ENCODE data around the gene FAXC.

The FAXC gene

GRCh38 chr6:99349171-99350141, at the start of gene FAXC:
TSS of gene FAXC (minus strand) at chr6:99349674. CDS start at chr6:99349372, 302 bp downstream.
- DNase-seq = no peak

DNA sequence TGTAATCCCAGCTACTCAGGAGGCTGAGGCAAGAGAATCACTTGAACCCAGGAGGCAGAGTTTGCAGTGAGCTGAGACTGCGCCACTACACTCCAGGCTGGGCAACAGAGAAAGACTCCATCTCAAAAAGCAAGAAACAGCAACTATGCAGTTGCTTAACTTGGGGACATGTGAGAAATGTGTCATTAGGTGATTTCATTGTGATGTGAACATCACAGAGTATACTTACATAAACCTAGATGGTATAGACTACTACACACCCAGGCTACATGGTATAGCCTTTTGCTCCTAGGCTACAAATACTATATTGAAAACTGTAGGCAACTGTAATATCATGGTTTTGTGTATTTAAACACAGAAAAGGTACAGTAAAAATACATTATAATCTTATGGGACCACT, 47.8 kb upstream of the FAXC start:
- DNase-seq = no peak

DNA sequence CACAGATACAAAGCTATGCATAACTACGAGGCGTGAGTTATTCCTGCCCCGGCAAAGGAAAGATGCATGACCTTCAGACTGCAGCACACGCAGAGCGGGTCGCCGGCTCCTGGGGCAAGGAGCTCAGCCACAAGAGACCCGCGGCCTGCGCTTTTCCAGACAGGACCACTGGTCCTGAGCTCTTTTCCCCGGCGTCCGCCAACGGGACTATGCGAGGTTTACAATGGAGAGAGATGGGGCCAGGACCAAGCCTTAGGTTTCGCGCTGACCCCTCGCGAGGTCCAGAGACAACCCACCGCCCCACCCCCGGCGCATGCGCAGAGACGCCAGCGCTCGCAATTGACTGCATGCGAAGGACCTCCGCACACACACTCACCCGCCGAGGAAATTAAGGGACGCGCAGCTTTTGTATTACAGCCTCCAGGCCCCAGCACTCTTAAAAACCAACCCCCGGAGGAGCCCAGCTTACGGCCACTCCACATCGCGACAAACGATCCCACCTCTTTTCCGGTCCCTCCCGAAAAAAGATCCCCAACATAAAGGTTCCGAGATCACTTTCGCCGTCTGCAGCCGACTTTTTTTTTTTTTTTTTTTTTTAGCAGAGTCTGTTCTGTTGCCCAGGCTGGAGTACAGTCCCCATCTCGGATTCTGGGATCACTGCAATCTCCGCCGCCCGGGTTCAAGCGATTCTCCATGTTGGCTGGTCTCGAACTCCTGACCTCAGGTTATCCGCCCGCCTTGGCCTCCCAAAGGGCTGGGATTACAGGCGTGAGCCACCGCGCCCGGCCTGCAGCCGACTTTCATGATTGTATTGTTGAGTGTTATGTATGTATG, 44.4 kb upstream of the FAXC start, which contains the start of gene COQ3:
TSS of gene COQ3 (minus strand) at position 498 of the 834 bp plus-strand sequence. CDS start at position 482, 16 bp downstream.
- DNase-seq = peak; percentile 65

GRCh38 chr6:99393366-99393697, 43.9 kb upstream of the FAXC start:
- DNase-seq = no peak

DNA sequence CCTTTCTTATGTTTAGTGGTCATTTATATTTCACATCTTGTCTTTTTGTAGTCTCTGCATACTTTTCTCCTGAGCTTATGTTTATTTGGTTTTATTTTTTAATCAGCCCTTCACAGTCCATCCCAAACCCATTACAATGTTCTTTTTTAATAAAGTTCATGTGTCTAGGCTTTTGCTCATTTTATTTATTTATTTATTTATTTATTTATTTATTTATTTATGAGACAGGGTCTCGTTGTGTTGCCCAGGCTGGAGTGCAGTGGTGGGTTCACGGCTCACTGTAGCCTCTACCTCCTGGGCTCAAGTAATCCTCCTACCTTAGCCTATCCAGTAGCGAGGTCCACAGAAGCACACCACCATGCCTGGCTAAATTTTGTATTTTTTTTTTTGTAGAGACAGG, 41.4 kb upstream of the FAXC start:
- no peak for DNase-seq

DNA sequence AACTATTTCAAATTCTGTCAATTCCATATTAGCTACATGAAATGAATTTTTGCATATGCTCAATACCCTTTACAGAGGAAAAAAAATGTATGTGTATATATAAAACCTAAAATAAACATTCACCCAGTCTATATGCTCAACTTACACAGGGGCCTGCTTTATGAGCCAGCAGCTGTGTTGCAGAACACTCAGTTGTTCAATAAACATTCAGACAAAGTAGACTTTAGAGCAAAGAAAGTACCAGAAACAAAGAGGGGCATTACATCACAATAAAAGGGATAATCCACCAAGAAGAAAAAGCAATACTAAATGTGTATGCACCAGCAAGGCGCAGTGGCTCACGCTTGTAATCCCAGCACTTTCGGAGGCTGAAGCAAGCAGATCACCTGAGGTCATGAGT, 35.0 kb upstream of the FAXC start:
- DNase-seq = no peak

DNA sequence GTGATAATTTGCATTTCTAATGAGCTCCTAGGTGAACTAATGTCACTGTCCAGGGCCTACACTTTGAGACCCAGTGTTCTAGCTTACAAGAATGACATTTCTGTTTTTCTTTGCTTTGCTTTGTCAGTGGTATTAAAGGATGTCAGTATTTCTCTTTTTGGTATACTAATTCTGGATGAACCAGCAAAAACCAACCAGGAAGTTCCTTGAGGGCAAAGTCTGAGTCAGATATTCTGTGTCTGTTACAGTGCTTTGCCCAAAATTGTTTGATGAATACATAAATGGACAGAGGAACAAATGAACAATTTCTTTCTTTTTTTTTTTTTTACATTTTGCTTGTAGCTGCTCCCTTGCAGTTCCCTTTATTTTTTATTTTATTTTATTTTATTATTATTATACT, 29.2 kb upstream of the FAXC start:
- DNase-seq = no peak

DNA sequence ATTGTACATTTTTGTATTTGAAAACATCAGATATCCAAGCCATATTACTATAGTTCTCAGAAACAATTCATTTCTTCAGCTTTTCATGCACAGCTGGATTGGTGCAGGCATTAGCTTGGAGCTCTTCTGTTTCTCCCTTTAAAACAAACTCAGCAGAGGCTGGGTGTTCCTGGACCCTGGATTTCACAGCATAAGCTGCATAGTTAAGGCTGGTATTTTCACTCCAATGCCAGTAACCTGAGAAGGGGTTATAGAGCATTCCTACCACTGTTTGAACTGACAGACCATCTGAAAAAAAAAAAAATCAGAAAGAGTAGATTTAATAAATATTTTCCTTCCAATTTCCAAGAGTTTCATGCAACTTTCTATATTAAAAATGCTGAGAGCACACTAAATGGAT, 20.1 kb upstream of the FAXC start:
- no peak for DNase-seq

- DNase-seq = no peak
Measured at GRCh38 chr6:99366852-99367251, 17.4 kb upstream of the FAXC start.

GRCh38 chr6:99364026-99364425, 14.6 kb upstream of the FAXC start:
- DNase-seq = no peak

DNA sequence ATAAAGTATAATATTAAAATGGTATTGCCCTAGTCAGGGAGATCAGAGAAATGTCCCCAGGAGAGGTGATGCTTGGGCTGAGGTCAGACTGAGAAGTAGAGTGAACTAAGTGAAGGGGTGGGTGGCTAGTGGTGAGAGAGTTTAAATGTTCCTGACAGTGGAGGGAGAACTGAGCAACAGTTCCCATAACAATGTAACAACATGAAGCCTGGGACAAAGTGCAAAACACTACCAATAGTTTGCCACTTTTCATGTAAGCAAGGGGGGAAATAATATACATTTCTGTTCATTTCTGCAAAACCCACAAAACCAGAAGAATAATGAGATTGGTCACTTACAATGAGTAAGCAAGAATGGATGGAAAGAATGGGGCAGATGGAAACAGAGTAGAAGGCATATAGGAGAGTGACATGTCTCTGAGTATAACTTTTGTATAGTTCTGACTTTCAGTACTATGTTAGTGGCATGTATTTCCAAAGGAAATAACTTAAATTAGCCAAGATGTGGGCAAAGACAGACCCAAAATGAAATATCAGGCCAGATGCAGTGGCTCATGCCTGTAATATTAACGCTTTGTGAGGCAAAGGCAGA, 13.3 kb upstream of the FAXC start:
- no peak for DNase-seq

DNA sequence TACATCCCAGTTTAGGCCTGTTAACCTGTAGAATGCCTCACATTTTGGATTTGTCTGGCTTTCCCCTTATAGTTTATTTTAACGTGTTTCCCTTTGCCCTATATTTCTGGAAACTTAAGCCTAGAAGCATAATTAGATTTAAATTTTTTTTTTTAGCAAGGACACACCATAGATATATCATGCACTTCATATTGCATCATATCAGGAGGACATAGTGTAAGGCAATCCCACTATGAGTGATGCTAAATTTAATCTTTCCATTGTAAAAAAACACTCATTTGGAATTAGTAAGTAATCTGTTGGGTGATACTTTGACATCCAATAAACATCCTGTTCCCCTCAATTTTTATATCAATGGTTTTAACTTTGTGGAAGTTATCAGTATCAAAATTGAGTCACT, 10.3 kb upstream of the FAXC start:
- DNase-seq = no peak

DNA sequence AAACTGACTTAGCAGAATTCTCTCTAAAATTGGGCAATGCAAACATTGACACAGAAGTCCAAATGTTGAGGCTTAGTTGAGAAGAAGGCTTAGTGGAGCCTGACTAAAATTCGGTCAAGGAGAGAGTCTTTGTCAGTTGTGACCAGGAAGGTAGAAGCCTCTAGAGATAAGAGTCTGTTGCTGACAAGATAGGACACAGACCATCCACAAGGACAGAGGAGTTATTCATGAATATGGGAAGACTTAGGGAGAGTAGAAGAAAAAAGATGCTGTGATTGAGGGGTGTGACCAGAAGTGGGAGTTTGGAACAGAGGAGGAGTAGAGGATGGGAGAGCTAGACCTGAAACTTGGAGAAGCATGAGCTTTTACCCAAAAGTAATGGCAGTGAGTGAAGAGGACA, 7.2 kb upstream of the FAXC start:
- no peak for DNase-seq

DNA sequence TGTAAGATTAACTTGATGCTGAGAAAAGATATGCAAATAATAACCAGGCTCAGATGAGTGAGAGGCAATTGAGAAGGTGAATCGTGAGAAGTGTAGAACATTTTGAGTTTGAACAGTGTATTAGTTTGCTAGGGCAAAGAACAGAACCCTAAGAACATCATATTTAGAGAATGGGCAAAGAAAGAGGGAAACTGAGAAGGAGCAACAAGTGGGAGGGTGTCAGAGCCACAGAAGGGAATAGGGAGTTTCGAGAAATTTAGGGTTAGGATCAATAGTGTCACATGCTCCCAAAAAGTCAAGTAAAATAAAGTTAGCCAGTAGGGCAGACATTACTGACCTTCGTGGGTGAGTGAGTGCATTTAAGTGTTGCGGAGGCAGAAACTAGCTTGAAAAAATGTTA, 5.5 kb upstream of the FAXC start:
- no peak for DNase-seq

DNA sequence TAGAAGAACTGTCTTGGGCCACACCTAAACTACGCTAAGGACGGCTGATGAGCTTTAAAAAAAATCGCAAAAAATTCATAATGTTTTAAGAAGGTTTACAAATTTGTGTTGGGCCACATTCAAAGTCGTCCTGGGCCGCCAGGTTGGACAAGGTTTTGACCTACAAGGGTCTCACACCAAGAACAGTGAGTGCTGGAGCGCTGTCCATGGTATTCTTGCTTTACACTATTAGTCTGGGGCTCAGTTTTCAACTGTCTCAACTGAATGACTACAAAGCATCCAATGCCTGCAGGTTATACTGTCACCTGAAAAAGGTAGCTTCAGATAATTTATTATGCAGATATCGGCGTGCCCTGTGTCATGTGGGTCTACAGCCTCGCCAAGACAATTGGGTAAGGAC, 3.7 kb upstream of the FAXC start:
- DNase-seq = no peak

DNA sequence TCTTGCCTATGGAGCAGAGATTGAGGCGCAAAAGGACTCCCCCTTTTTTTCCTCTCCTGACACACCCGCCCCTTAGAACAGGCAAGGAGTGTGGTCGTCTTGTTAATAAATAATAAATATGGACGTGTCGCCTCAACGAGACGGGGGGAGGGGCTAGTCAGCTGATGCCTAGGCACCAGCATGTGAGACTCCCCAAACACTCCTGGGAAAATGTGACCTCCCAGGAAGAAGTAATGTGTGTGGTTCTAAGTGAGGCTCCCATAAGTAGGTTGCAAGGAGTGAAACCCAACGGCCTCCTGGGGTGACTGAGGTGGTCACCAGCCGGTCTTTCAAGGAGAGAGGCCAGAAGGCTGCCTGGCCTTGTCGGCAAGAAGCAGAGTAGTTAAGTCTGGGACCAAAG, 1.1 kb upstream of the FAXC start:
- no peak for DNase-seq

DNA sequence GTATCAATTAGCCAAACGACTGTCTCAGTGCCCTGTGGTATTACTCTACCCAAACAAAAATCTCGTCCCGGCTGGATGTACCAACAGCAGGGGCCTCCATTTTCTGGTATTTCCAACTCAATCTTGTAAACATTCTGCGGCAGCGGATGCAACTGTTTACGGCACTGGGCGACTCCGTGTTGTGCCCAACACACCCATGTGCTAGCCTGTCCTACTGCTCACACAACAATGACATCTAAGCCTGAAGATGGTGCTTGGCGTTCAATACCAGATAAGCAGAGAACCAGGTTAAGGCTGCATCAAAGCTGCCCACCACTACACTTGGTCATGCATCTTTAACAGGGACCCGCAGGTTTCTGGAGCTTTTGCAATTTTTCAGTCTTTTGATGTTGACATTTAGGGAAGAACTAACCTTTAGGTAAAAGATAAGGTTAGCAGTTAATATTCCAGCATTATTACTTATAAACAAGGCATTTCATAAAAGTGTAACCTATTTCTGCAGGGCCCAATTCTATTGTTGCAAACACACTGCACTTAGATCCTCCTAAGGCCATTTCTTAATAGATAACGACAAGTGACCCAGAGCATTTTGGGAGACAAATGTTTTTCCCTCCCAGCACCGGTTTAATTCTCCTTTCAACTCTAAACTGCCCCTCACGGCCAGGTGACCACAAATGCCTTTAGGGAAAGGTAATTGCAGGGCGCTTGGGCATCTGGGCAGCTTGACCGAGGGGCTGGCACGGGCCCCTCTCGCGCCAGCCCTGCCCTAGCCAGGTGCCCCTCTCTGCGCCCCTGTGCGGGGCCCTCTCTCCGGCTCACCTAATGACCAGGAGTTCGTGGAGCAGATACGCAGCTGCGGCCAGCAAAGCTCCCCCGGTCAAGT, 945 bp downstream of the FAXC start:
- no peak for DNase-seq

DNA sequence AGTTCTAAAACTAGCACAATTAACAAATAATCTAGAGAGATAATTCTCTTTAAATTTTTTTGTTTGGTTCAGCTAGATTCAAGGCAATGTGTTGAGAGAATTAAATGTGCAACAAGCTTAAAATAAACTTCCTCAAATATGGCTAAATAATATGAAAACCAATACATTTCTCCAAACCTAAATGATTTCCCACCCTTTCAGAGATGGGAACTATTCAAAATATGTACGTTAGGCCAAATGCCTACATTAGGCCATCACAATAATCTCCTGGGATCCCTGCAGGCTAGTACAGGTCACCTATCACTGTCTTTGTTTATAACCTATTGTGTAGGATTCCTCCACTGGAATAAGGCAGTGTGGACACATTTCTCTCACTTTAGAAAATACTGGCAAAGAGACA, 1.7 kb downstream of the FAXC start:
- no peak for DNase-seq

- no peak for DNase-seq
Measured at GRCh38 chr6:99346595-99346994, 2.9 kb downstream of the FAXC start.

GRCh38 chr6:99345164-99345563, 4.3 kb downstream of the FAXC start:
- no peak for DNase-seq

DNA sequence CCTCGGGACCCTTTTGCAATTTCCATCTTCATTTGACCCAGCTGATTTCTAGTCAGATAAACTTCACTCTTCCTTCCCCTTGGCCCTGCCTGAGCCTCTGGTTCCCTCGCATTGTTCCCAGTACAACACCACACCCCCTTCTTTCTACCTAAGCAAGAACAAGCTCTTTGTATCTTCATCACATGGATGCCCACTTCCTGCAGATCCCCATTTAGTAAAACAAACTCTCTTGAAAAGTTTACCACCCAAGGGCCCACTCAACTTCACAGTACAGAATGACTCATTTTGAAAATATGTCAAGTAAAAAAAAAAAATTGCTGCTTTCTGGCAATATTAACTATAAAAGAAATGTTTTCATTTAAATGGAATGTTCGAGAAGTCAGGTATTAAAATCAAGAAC, 5.2 kb downstream of the FAXC start:
- no peak for DNase-seq

- no peak for DNase-seq
Measured at GRCh38 chr6:99341862-99342455, 7.5 kb downstream of the FAXC start.

All from stimulated activated CD4-positive, alpha-beta T cell treated with anti-CD3 and anti-CD28 coated beads, Interleukin-1b, Interleukin-23, amount 100 ng/mL, for 48 hours (primary cell).